ENCODE data around the gene CCR5.

CCR5 gene

DNA sequence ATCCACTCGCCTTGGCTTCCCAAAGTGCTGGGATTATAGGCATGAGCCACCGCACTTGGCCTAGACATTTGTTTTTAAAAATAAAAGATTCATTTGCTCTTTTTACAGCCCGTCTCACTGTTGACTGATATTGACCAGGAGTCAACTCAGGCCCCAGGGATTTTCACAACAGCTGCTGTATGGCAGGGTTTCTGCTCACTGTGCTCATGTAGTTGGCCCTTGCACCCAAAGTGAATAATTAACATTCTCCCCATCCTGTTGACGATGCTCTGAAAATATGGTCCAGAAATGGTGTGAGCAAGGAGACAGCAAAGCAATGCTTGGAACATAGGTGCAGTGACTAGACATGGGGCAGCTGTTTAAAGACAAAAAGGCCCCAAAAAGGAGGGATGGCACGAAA is 2.9 kb upstream of the CCR5 start:
- Histone ChIP-seq H3K27ac (no peak overlapping the region), H3K4me3 (no peak overlapping the region)
- DNase-seq (ENCODE audit: low spot score), result no peak
- TF ChIP-seq, protein P1, sequence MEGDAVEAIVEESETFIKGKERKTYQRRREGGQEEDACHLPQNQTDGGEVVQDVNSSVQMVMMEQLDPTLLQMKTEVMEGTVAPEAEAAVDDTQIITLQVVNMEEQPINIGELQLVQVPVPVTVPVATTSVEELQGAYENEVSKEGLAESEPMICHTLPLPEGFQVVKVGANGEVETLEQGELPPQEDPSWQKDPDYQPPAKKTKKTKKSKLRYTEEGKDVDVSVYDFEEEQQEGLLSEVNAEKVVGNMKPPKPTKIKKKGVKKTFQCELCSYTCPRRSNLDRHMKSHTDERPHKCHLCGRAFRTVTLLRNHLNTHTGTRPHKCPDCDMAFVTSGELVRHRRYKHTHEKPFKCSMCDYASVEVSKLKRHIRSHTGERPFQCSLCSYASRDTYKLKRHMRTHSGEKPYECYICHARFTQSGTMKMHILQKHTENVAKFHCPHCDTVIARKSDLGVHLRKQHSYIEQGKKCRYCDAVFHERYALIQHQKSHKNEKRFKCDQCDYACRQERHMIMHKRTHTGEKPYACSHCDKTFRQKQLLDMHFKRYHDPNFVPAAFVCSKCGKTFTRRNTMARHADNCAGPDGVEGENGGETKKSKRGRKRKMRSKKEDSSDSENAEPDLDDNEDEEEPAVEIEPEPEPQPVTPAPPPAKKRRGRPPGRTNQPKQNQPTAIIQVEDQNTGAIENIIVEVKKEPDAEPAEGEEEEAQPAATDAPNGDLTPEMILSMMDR (IDR thresholded peaks at IDR 0.05), result no peak

DNA sequence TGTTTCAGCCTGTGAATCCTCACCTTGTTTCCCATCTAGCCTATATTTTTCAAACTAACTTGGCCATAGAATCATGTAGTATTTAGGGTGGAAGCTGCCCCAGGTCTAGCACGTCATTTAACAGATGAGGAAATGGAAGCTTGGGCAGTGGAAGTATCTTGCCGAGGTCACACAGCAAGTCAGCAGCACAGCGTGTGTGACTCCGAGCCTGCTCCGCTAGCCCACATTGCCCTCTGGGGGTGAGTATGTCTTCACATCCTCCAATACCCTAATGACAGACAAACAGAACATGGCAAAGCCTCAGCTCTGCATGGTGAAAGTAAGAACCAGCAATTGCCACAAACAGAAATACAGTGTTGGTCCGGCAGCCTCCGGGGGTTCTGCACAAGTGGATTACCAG is 2.2 kb upstream of the CCR5 start:
- DNase-seq (ENCODE audit: low spot score), result no peak
- Histone ChIP-seq H3K27ac (no peak overlapping the region), H3K4me3 (no peak overlapping the region)
- TF ChIP-seq, protein P1 (IDR thresholded peaks at IDR 0.05), result no peak

DNA sequence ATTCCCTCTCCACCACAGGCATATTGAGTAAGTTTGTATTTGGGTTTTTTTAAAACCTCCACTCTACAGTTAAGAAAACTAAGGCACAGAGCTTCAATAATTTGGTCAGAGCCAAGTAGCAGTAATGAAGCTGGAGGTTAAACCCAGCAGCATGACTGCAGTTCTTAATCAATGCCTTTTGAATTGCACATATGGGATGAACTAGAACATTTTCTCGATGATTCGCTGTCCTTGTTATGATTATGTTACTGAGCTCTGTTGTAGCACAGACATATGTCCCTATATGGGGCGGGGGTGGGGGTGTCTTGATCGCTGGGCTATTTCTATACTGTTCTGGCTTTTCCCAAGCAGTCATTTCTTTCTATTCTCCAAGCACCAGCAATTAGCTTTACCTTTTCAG is 1.6 kb upstream of the CCR5 start:
- TF ChIP-seq, protein P1 (IDR thresholded peaks at IDR 0.05), result no peak
- Histone ChIP-seq H3K27ac (no peak overlapping the region), H3K4me3 (no peak overlapping the region)
- no peak for DNase-seq (ENCODE audit: low spot score)

DNA sequence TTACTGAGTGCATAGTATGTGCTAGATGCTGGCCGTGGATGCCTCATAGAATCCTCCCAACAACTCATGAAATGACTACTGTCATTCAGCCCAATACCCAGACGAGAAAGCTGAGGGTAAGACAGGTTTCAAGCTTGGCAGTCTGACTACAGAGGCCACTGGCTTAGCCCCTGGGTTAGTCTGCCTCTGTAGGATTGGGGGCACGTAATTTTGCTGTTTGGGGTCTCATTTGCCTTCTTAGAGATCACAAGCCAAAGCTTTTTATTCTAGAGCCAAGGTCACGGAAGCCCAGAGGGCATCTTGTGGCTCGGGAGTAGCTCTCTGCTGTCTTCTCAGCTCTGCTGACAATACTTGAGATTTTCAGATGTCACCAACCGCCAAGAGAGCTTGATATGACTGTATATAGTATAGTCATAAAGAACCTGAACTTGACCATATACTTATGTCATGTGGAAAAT is 1.0 kb upstream of the CCR5 start:
- Histone ChIP-seq H3K4me3 (no peak overlapping the region), H3K27ac (no peak overlapping the region)
- TF ChIP-seq, protein P1 (IDR thresholded peaks at IDR 0.05), result no peak
- DNase-seq (ENCODE audit: low spot score), result no peak

DNA sequence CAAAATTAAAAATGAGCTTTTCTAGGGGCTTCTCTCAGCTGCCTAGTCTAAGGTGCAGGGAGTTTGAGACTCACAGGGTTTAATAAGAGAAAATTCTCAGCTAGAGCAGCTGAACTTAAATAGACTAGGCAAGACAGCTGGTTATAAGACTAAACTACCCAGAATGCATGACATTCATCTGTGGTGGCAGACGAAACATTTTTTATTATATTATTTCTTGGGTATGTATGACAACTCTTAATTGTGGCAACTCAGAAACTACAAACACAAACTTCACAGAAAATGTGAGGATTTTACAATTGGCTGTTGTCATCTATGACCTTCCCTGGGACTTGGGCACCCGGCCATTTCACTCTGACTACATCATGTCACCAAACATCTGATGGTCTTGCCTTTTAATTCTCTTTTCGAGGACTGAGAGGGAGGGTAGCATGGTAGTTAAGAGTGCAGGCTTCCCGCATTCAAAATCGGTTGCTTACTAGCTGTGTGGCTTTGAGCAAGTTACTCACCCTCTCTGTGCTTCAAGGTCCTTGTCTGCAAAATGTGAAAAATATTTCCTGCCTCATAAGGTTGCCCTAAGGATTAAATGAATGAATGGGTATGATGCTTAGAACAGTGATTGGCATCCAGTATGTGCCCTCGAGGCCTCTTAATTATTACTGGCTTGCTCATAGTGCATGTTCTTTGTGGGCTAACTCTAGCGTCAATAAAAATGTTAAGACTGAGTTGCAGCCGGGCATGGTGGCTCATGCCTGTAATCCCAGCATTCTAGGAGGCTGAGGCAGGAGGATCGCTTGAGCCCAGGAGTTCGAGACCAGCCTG is 984 bp downstream of the CCR5 start:
- TF ChIP-seq, protein P1 (IDR thresholded peaks at IDR 0.05), result no peak
- Histone ChIP-seq H3K27ac (no peak overlapping the region), H3K4me3 (no peak overlapping the region)
- DNase-seq (ENCODE audit: low spot score), result no peak

DNA sequence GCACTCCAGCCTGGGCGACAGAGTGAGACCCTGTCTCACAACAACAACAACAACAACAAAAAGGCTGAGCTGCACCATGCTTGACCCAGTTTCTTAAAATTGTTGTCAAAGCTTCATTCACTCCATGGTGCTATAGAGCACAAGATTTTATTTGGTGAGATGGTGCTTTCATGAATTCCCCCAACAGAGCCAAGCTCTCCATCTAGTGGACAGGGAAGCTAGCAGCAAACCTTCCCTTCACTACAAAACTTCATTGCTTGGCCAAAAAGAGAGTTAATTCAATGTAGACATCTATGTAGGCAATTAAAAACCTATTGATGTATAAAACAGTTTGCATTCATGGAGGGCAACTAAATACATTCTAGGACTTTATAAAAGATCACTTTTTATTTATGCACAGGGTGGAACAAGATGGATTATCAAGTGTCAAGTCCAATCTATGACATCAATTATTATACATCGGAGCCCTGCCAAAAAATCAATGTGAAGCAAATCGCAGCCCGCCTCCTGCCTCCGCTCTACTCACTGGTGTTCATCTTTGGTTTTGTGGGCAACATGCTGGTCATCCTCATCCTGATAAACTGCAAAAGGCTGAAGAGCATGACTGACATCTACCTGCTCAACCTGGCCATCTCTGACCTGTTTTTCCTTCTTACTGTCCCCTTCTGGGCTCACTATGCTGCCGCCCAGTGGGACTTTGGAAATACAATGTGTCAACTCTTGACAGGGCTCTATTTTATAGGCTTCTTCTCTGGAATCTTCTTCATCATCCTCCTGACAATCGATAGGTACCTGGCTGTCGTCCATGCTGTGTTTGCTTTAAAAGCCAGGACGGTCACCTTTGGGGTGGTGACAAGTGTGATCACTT is 2.0 kb downstream of the CCR5 start:
- Histone ChIP-seq H3K4me3 (no peak overlapping the region), H3K27ac (no peak overlapping the region)

More for the DNA sequence above, 2.0 kb downstream of the CCR5 start:
- DNase-seq (ENCODE audit: low spot score), result no peak
- TF ChIP-seq, protein P1 (IDR thresholded peaks at IDR 0.05), result no peak

Measured in coronary artery (tissue), 2 donors.